ENCODE results near the gene BCL11A.
A peak's percentile ranks its signal among the peaks of the same experiment; 100 is the strongest.

BCL11A gene

DNA sequence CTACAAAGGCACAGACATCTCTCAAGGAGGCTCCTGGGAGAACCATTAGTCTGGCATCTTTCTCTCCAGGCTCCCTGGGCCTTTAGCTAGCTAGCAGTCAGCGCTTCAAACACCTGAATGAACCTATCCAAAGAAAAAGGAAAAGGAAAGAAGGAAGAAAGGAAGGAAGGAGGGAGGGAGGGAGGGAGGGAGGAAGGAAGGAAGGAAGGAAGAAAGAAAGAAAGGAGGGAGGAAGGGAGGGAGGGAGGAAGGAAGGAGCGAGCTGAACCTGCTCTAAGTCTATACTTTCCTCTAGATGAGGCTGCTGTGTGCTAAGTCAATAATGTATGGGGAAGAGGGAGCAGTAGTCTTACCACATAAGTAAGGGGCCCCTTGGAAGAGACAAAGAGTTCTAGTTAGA is 5.1 kb upstream of the BCL11A start:
- DNase-seq (ENCODE audit: low spot score) = no peak

DNA sequence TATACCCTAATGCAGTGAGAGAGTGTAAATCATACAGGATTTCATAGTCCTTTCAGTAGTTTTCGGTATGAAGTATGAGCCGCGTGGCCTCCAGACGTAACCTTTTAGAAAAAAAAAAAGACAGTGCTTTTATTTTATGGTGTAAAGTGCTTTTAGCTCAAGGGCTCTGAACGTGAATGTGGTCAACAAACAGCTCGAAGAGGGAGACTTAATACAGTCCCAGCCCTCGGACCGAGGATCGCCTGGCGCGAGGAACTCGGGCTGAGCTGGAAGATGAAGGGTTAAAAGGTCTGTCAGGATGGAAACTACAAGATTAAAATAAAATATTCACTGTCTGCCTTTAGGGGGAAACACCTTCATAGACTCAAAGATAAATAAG is 4.0 kb upstream of the BCL11A start:
- no peak for DNase-seq (ENCODE audit: low spot score)

DNA sequence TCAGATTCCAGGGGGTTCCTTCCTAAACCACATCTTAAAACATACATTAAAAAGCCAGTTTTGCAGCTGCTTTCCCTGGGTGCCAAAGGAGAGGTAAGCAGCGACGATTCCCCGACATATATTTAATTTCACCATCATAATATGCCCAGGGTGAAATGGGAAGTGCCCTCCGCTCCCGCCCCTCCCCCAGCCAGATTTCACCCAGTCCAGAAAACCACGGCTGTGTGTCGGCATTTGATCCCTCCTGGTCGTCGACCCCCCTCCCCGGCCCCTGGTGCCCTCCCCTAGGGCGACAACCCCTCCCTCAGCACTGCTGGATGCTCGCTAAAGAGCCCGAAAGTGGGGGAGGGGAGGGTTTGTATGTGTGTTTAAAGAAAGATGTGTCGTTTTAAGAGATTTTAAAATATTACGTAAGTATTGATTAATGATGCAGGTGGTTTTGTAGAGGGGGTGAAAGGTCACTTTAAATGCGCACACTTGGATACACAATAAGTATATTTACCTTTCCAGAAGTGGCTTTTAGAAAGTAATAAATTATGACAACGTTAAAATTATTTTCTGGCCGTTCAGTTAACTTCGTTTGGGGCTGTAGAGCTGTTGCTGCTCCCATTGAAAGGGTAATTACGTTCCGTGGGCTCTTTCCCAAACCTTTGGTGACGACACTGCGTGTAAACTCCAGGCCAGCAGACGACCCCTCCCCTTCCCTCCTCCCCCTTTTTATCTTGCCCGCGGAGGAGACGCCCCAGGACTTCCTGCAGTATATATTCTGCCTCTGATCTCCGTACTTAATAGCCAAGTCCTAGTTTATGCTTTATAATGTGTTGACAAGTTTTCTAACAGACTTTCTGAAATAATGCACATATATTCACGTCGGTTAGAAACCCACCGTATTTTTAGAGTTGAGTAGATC is 3.4 kb upstream of the BCL11A start:
- DNase-seq (ENCODE audit: low spot score) = no peak

DNA sequence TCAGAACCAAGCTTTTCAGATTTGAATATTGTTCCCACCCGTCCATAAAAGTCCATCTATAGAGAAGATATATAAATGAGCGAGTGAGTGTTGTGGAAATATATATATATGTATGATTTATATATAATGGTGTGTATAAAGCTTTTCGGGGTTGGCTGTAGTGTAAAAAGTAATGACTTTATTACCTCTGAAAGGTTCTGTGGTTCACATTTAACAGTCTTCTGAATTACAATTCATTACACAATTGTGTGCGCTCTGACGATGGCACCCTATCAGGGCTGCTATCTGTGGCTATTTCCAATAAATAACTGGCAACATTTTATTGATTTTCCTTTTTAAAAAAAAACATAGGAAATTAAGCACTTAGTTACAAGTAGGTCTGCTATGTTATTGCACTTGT is 2.7 kb upstream of the BCL11A start:
- DNase-seq (ENCODE audit: low spot score) = no peak

DNA sequence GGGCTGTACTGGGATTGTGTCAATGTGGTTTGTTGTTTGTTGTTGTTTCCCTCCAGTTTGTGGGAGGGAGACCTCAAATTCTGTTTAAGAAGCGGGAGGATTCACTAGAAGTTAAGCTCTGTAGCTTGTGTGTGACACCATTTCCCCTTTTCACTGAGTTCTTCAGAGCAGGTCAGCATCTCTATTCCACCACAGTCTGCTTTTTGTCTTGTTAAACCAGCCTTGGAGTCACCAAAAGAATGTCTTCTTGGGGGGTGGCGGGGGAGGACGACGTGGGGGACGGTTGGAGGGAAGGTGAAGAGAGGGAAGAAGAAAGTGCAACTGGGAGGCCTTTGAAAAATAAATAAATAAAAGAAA is 2.3 kb upstream of the BCL11A start:
- no peak for DNase-seq (ENCODE audit: low spot score)

DNA sequence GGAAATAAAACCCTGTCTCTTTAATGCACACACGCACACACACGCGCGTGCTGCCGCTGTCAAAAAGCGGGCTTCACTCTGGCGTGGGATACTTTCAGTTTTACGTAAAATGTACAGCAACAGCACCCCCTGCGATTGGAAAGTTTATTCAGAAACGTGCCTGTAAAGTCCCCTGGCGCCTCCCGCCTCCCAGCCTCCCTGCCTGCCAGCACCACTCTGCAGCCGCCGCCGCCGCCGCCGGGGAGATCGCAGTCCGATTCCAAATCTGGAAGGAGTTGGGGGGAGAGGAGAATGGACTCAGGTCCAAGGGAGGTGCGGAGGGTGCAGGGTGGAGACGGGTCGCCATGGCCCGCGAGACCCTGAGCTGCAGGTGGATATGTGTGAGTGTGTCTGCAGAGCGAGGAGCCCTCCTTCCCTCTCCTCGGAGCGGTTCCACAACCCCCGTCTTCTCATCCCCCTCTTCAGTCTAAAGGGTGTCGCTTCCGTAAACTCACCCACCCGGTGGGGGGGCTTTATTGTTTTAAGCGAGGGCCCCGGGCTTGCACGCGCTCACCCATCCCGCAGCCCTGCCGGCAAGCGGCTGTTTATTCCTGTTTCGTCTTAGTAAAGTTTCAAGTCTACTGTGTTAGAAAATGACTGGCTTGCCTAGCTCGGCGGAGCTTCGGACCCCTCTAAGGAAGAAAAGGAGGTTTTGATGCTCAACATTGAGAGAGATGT is 1.8 kb upstream of the BCL11A start:
- DNase-seq (ENCODE audit: low spot score) = peak; percentile 55

DNA sequence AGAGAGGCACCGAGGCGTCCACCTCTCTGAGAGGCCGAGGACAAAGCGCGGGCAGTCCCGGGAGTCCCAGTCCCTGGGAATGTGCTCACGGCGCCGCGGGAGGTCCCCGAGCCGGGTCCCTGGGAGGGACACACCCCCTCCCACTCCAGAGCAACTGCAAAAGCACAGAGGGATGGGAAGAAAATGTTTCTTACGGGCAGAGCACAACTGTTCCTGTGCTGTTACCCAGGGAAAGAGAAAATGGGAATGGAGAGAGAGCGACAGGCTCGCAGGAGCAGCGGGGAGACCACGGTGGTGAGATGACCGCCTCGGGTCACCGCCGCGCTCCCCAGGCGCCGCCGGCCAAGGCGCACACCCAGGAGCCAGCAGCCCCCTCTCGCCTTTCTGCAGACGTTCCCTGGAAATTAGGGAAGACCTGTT is 1.2 kb upstream of the BCL11A start:
- DNase-seq (ENCODE audit: low spot score) = no peak

DNA sequence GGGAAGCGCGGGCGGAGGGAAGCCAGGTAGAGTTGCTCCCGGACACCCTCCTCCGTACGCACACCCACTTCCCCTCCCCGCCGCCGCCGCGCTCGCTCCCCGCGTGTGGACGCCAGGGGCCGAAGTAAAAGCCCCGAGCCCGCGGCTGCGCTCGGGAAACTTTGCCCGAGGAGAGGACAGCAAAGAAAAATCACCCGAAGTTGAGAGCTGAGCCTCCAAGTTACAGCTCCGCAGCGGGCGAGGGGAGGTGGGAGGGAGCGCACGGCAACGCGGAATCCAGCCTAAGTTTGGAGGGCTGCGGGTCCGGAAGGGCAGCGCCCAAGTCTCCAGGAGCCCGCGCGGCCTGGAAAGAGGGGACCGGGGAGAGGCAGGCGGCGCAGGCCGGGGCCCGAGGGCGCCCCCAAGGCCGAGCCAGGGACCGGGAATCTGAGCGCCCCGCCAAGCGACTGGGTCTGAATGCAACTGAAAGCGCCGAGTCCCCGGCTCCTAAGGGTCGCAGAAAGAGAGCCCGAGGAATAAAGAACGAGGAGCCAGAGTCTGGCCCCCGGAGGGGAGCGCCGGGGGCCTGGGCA is 706 bp upstream of the BCL11A start:
- DNase-seq (ENCODE audit: low spot score) = no peak

DNA sequence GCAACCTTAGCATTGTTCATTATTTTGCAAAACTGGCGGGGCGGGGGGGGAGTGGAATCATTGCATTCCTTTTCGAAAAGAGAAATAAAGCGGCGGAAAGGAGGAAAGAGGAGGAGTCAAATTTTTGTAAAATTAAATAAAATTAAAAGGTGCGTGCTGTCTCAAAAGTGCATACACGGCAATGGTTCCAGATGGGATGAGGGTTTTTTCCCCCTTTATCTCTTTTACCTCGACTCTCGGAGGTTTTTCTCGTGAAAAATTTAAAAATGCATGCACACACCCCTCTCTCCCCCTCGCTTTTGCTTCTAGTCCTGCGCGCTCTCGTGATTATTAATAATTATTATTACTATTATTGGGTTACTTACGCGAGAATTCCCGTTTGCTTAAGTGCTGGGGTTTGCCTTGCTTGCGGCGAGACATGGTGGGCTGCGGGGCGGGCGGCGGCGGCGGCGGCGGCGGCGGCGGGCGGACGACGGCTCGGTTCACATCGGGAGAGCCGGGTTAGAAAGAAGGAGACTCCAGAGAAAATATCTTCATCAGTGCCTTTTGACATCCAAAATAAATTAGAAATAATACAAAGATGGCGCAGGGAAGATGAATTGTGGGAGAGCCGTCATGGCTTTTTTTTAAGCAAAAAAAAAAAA is 481 bp downstream of the BCL11A start:
- no peak for DNase-seq (ENCODE audit: low spot score)

DNA sequence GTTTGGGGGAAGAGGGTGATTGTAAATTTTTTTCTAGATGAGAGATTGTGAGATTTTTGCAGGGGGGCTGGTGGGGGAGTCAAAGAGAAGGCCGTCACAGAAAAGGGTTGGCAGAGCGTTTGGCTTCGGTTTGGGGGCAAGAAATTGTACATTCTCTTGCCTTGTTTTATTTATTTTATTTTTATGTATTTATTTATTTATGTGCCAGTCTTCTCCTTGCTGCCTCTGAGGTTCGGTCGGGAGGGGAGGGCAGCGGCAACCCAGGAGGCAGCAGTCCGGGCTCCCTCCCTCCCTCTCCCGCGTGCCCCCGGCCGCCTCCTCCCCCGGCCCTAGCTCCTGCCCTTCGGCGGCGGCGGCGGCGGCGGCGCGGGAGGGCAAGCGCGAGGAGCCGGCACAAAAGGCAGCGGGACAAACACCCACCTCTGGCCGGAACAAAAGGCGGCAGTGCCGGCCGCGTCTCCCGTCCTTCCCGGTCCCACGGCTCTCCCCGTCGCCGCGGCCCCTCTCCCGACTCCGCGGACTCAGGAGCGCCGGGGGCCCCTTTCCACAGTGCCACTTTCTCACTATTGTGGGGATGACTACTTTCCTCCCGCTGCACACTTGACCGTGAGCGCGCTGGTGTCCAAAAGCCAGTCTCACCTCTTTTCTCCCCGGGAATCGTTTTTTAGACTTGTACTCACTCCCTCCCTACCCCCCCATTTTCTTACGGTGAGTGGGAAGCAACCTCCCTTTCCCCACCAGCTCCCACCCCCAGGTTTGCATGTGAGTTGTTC is 1.2 kb downstream of the BCL11A start:
- no peak for DNase-seq (ENCODE audit: low spot score)

DNA sequence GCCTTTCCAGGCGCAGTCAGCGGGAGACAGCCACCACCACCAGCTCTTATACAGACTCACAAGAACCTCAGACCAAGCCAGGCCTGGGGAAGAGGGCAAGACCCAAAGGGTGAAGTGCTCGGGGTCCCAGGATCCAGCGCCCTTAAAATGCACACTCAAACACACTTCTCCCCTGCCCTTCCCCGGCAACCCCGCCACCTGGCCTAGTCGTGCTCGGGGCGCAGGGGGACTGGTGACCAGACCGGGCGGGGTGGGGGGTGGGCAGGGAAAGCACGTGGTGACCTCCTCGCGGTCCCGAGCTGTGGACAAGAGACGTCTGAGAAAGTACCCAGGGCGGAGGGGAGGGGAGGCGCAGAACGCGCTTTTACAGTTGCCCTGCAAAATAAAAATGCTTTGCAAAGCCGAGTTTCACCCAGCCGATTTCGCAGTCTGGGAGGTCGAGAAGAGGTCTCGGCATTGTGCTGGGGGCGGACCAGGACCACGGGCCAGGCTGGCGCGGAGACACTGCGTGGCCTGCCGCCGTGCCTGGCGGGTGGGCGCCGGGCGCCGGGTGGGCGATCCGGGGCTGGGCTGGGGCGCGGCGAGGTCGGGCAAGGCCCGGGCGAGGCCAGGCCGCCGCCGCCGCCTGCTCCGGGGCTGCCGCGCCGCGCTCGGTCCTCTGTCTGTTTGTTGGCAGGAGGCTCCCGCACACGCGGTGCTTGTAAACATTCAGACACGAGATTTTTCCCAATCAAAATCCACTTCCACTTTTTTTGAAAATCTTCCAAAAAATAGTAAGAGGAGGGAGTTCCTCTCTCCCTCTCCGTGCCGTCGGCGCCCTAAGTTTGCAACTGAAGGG is 2.0 kb downstream of the BCL11A start:
- peak; percentile 30 for DNase-seq (ENCODE audit: low spot score)

DNA sequence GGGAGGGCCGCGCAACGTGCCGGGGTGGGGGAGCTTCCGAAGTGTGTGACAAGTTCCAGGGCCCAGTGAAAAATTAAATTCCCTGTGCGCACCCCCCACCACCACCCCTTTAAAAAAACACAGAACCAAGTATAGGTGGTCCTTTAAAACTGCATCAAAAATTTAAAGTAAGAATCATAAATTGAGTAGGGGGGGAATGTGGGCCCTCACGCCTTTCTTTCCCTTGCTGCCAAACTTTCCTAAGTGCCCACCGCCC is 2.5 kb downstream of the BCL11A start:
- no peak for DNase-seq (ENCODE audit: low spot score)

DNA sequence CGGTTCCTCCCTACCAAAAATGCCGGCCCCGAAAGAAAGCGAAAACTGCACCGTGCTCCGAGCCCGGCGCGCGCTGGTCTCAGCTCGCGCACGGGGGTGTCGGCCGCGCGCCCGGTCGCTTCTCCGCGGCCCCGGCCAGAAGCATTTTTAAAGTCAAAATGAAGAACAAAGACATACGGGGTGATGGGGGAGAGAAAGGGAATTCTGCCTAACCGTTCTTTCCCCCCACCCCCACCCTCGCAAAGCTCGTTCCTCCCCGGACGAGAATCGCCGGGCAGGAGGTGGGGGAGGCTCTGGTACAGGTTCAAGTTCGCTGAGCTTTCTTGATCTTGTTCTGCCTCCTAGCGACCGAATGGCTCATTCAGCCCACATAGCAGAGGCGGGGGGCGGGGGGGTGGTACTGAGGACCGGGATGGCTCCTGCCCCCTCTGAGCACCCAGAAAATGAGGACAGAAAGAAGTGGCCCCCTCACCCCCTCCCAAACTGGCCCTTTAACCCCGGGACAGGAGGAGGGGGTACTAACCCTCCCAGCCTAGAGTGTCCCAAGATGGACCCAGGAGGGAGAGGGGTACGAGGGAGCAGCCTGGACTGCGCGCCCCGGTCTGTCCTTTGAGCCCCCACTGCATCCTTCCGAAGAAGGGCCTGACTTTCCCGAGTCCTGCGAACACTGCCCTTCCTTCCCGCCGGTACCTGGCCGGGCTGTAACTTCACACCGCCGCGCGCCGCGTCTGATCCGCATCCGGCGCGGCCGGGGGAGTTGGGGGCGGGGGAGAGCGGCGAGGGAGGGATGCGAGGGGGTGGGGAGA is 3.1 kb downstream of the BCL11A start:
- peak; percentile 75 for DNase-seq (ENCODE audit: low spot score)

DNA sequence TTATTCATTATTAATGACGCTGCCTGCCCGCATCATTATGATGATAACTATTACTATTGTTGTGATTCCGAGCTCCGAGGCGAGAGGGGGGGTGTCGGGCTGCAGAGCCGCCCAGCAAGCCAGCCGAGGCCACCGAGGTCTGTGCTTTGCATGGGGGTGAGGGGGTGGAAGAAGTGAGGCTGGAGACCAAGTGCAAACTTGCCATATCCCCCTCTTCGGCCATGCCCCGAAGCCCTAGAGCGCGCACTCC is 3.6 kb downstream of the BCL11A start:
- no peak for DNase-seq (ENCODE audit: low spot score)

DNA sequence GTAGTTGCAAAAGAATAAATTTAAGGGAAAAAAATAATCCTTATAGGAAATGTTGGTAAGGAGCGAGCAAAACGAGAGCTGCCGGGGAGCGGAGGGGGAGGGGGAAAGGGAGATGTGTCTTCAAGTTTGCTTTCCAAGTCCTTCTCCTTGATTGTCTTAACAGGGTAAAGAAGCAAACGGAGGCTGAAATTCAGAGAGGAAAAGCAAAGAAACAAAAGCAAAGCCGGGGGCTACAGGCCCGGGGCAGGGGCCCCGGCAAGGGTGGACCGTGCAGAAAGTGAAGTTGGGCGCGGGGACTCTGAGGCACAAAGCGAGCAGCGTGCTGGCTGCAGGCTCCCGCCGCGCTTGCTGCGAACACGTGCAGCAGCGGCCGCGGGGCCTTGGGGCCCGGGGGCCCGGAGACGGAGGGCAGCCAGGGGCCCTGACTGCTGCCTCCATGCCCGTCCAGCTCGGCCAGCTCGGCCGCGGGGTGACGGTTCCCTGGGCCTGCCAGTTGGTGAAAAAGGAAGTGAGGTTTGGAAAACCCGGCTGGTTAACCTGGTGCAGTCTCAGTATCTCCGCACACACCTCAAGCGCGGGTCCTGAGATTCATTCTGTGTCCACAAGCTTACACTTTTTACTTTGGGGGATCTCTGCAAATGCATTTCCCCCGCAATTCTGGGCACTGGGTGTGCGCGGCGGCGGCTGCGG is 4.1 kb downstream of the BCL11A start:
- no peak for DNase-seq (ENCODE audit: low spot score)

DNA sequence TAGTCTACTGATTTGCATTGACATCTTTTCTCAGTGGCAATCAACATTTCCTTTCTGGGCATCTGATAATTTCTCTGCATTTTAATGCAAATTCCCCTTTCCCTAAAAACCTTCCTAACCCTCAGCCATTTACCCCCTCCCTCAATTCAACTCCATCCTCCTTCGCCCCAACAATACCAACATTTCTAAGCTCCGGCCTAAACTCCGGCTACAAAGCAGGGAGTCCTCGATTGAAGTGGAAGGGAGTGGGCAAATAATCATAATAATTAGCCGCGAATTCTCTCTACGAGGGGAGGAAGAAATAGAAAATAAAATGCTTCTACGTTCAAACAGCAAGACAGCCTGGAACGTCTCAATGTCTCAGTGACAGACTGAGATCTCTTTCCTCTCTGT is 4.6 kb downstream of the BCL11A start:
- DNase-seq (ENCODE audit: low spot score) = no peak

DNA sequence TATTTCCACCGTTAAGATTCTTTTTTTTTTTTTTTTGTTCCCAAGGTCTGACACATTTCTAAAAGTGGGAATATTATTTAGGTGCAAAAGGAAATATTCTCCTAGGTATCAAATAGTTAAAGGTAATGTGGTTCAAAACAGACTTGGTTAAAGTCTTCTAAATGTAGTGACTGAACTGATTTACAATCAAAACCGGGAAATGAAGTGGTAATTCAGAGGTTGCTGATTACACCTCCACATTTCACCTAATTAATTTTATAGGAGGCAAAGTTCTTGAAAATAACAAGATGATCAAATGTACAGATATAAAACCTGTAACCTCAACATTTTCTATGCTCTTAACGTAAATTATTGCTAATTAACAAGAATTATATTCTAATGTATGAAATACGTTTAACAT is 5.1 kb downstream of the BCL11A start:
- no peak for DNase-seq (ENCODE audit: low spot score)

DNA sequence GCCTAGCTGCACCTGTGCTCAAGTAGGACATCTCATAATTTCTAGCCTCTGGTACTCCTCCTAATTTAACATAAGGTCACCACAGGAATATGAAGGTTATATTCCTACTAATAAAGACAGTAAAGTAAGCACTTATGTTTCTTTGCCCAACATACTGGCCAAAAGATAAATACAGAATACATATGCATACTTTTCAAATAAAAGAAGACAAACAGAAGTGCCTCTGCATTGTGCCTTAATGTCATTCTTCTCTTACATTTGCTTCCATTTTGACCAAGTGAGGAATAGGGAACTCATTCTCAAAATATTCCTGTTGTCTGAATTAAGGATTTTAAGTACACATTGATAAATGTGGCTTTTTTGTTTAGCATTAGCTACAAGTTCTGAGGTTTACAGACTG is 5.6 kb downstream of the BCL11A start:
- no peak for DNase-seq (ENCODE audit: low spot score)

DNA sequence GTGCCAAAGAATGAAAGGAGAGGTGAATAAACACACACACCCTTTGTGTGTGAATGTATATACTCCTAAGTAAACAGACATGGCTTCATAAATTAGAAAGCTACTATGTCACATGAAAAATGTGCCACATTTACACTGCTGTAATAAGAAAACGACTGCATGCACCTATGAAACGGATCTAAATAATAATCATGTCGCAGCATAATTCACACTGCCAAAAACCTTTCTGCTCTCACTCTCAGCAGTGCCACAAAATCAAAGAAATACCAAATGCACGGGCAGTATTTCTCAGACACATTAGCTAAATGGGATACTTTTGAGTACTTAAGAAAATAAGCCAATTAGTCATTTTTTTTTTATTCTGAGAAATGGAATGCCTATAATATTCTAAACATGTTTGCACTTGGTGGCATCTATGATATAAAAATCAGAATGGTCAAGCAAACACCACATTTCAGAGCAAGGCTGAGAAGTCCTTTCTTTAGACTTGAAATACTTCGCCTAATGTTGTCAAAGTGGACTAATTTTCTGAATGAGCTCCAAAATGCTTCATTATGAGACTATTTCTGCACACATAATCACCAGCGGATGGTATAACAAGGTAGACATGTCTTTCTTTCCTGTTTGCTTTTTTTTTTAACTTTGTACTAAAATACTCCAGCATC is 6.6 kb downstream of the BCL11A start:
- DNase-seq (ENCODE audit: low spot score) = no peak
